SKM-1 treated with dmso at 0.1 percent for 144 hours (cell line): ENCODE results near the gene CYP26C1.

Source experiments
- DNase-seq: peaks from one replicate; lab custom pipeline; 2025; ENCODE audit not compliant: unreplicated experiment; lab: John Stamatoyannopoulos, UW

Gene CYP26C1, protein sequence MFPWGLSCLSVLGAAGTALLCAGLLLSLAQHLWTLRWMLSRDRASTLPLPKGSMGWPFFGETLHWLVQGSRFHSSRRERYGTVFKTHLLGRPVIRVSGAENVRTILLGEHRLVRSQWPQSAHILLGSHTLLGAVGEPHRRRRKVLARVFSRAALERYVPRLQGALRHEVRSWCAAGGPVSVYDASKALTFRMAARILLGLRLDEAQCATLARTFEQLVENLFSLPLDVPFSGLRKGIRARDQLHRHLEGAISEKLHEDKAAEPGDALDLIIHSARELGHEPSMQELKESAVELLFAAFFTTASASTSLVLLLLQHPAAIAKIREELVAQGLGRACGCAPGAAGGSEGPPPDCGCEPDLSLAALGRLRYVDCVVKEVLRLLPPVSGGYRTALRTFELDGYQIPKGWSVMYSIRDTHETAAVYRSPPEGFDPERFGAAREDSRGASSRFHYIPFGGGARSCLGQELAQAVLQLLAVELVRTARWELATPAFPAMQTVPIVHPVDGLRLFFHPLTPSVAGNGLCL

DNA sequence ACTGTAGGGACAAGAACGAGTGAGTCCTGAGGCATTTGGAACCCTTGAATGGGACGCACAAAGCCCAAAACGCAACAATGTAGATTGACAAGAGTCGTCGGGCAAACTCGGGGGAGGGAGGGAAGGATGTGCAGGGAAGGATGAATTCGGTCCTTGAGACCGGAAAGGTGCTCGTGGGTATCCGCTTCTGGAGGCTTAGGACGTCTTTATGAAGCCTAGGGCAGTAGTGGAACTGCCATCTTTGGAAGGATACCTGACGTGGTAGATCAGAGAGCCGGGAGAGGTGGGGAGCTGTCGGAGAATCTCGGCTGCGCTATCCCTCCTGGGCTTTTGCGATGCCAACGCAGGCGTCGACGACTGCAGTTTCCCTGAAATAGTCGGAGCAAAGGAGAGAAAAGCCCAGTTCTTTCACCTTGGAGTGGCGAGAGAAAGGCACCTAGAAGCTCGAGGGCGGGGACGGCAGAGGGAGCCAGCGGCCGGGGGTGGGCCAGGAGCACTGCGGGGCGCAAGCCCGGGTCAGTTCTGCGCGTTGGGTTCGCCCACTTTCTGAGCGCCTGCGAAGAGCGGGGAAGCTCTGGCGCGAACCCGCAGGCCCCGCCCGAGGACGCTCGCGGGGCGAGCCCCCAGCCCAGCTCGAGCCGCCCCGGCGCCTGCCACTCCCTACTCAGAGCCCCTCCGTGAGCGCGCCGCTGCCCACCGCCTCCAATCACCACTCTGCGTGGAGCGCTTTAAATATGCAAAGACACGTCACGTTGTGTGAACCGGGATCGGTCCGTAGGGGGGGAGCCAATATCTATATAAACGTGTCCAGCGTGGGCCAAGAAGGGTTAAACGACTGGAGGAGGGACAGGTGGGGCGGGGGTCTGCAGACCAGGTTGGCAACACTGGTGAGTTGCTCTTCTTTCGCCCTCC lies at the start of gene CYP26C1:
Gene CYP26C1 (plus strand): TSS at position 824 of the 912 bp plus-strand sequence. CDS start 466 bp downstream, outside the sequence.
- no peak for DNase-seq

DNA sequence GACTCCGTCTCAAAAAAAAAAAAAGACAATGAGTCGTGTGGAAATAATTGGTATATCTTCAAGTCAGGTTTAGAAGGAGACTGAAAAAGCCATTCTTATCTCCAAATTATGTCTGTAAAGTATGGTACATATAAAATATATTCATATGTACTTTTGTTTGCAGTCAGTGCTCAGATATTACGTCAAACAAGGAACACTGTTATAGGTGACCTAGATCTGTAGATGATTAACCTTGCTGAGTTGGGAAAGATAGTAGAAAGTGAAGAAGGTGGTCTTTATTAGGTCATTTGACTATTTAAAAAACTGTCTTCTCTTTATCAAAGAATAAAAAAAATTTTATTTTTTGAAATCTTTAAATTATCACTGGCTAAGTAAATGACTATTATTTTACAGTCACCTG lies 44.9 kb upstream of the CYP26C1 start:
- no peak for DNase-seq

DNA sequence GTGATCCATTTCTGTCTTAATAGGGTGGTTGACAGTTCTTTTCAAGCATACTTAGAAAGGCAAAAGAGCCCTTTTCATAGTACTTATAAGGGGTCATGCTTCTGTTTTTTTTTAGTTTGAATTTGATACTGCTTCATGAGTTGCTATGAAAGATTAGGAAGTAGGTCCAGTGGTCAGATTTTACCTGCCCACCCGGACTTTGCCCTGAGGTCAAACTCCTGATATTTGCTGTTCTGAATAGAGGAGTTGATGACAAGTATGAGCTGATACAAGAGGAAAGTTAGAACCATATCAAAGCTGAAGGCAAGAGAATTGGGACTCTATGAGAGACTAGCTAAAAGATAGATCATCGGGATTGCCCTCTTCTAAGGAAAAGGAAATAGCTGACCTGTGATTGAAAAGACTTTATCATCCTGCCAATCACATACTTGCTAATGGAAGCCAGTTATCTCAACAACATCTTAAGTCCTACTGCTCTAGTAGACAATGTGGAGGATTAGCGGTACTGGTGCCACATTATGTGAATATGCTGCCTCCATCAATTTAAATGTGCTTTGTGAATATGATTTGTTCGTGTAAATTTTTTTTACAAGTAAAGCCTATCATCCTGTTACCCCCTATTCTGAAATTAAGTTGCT lies 37.5 kb upstream of the CYP26C1 start:
- DNase-seq = no peak

DNA sequence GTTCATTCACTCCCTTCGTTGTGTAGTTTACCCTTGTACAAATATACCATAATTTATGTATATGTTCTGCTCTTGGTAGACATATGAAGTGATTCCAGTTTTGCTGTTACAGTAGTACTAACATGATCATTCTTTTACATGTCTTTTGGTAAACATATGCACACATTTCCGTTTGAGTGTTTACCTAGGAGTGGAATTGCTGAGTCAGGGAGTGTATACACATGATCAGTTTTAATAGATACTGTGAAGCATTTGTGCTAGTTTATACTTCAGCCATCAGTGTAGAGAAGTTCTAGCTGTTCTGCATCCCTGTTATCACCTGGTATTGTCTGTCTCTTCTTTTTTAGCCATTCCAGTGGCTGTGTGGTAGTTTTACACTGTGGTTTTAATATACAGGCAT lies 34.5 kb upstream of the CYP26C1 start:
- no peak for DNase-seq

DNA sequence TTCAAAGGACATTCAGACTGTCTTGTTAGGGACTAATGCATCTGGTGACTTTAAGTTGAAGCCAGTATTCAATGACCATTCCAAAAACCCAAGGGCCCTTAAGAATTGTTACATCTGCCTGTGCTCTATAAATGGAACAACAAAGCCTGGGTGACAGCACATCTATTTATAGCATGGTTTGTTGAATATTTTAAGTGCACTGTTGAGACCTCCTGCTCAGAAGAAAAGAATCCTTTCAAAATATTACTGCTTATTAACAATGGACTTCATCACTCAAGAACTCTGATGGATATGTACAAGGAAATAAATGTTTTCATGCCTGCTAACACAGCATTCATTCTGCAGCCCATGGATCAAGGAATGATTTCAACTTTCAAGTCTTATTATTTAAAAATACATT lies 33.1 kb upstream of the CYP26C1 start:
- DNase-seq = no peak

DNA sequence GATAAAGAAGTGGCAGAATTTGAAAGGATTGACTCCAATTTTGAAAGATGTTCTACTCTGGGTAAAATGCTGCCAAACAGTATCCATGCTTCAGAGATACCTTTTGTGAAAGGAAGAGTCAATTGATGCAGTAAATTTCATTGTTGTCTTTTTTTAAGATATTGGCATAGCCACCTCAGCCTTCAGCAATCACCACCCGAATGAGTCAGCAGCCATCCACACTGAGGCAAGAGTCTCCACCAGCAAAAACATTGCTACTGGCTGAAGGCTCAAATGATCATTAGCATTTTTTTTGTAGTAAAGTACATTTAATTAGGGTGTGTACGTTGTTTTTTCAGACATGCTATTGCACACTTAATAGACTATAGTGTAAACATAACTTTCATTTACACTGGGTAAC lies 31.7 kb upstream of the CYP26C1 start:
- no peak for DNase-seq

DNA sequence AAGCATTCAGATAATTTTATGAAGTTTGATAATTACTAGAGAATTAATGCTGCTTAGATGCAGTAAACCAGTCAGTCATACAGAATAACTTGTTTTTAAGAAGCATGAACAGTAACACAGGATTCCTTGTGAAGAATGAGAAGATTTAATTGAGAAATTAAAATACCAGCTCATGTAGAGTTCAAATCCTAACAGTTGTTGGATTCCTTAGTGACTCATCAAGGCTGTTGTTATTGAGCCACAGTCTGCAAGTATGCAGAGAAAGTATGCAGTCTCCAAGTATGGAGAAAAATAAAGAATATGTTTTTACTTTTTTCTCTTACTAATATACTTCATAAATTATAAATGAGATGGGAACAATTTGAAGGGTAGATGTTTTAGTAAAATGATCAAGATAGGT lies 30.2 kb upstream of the CYP26C1 start:
- no peak for DNase-seq

DNA sequence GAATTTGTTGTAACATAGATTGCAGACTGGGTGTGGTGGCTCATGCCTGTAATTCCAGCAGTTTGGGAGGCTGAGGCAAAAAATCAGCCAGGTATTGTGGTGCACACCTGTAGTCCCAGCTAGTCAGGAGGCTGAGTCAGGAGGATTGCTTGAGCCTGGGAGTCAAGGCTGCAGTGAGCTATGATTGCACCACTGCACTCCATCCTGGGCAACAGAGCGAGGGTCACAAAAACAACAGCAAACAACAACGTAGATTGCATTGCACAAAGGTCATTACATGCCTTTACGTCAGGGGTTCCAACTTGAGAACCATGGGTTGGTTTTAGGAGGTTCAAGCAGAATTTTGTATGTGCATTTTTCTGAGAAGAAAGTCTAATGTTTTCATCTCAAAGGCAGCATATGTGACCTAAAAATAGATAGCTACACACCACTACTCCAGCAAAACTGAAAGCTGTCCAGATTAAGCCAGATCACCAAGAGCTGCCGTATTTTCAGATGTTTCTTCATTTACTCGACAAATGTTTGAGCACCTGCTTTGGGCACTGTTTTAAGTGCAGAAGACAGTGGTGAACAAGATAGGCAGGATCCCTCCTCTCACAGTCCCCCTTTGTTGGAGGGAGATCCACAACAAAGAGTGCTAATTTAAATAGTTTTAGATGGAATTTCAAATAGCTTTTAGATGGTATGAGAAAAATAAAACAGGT lies 28.3 kb upstream of the CYP26C1 start:
- no peak for DNase-seq

DNA sequence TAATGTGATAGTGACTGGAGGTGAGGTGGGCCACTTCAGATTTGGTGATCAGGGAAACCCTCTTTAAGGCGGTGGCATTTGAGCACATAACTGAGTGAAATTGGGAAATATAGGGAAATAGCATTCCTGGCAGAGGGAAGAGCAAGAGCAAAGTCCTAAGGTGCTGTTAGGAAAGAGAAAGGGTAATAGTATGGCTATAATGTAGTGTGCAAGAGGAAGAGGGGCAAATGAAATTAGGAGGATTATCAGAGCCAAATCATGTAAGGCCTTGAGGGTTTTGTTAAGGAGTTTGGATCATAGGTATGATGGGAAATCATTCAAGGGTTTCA lies 27.8 kb upstream of the CYP26C1 start:
- DNase-seq = no peak

DNA sequence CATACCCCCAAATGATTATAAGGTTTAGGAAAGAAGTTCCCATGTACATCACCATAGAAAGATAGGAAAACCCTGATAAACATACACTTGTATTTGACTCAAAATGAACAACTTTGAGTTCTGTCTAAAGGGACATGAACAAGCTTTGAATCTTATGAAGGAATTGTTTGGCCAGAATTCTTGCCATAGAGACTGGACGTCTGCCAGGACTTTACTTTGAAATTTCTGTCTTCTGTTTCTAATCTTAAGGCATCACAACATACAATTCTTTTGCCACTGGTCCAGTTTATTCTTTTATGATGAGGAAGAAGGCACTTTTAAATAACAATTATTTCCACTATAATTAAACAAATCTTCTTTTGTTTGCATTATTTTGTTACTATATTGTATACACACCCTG lies 26.2 kb upstream of the CYP26C1 start:
- no peak for DNase-seq

DNA sequence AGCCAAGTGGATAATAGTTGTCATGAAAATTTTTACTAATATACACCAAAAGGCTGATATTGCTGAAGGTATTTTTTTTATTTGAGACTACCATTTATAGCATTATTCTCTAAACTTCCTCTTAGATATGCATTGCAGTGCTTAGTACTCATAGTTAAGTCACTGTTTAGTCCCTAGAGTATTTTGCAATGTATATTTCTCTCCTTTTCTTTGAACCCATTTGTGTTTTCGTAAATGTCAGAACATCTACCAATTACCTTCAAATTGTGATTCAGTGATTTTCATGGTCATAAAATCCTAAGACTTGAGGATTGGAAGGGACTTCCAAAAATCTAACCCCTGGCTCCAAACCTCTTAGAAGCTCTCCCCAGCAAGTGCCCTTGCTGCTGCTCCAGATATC lies 21.5 kb upstream of the CYP26C1 start:
- DNase-seq = no peak

DNA sequence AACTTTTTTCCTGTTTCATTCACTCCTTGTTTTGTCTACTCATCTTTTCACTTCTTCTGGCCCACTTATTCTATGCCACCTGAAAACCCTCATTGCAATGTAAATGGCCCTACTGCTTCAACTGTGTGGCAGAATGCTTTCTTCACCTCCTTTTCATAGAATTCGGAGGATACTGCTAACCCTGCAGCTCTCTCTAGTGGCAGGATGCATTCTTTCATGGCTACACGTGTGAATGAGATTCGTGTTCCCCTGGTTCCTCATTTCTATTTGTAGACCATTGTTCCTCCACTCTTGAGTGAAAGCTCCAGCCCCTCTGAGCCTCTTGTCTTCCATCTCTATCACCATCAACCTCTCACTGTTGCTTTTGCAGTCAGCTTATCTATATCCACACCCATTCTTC lies 20.9 kb upstream of the CYP26C1 start:
- DNase-seq = peak; percentile 47

DNA sequence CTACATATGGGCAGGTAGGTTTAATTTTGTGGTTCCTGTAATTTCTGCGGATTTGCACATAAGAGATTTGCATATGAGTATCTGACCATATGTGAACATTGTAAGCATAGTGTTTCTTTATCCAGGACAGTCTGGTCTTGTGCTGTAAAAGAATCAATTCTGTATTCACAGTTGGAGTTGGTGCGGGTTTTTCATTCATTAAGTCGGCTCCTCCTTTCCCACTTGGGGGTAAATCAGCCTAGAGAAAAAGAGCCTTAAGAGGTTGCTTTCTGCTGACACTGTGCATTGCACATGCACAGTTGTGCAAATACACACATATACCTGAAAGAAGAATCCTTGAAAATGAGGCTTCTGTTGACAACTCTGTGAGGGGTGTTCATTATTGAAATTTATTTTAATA lies 6.1 kb upstream of the CYP26C1 start:
- DNase-seq = no peak

DNA sequence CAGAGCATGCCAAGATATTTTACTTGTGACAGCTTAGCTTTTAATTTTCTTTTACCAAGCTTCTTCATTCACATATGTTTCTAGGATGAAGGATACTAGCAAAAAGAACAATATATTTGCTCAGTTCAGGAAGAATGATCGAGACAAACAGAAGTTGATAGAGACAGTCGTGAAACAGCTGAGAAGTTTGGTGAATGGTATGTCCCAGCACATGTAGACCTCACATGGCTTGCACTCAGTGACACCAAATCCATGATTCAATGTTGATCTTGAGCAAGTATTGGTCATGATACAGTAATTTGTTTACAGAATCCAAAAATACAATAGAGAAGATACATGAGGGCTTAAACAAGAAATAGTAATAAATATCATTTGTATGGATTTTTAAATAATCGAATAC lies 2.5 kb upstream of the CYP26C1 start:
- no peak for DNase-seq

DNA sequence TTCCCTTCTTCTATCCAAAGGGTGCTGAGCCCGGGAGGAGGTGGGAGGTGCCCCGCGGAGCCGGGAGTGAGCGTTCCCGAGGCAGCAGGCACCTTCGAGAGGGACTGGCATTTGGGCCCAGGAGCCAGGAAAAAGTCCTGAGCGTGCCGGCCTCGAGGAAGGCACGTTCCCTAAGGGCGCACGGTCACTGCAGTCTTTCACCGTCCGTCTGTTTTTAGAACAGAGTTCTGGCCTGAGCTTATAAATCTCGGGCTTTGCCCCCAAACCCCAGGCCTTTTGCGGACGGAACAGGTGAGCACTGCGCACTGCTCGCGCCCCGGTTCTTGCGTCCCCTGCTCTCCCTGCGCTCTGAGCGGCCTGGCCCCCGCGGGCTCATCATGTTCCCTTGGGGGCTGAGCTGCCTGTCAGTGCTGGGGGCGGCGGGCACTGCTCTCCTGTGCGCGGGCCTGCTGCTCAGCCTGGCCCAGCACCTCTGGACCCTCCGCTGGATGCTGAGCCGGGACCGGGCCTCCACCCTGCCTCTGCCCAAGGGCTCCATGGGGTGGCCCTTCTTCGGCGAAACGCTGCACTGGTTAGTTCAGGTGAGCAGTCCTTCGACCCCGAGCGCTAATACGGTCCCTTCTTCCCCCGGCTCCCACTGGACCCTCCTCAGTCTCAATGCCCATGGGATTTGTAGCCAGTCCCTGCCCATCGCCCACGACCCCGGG lies 442 bp downstream of the CYP26C1 start:
- DNase-seq = no peak

DNA sequence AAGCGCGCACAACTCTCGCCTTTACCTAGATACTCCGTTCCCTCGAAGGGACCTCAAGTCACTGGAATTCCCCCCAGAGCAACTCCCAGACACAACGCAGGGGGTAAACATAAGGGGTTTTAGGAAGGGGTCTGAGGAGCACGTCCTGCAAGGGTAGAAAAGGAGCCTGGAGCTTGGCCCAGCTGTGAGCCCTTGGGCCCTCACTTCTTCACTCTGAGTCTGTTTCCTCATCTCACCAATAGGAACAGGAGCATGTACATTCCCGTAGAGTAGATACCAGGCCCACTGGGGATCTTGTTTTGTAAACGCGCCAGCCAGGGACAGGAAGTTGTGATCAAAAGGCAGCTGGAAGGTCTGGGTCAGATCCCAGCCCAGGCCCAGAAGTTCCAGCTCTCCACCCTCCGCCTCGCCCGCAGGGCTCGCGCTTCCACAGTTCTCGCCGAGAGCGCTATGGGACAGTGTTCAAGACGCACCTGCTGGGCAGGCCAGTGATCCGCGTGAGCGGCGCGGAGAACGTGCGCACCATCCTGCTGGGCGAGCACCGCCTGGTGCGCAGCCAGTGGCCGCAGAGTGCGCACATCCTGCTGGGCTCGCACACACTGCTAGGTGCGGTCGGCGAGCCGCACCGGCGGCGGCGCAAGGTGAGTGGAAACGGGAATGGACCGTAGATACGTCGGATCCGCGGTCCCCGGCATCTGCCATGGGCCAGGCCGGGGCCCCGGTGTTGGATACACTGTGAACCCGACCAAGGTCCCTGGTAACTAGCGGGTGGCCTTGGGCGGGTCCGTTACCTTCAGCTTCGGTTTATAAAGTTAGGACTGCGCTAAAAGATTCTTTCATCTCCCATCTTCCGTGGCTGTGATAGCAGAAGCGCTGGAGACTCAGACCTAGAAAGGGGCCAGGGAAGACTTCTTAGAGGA lies 1.3 kb downstream of the CYP26C1 start:
- DNase-seq = no peak

DNA sequence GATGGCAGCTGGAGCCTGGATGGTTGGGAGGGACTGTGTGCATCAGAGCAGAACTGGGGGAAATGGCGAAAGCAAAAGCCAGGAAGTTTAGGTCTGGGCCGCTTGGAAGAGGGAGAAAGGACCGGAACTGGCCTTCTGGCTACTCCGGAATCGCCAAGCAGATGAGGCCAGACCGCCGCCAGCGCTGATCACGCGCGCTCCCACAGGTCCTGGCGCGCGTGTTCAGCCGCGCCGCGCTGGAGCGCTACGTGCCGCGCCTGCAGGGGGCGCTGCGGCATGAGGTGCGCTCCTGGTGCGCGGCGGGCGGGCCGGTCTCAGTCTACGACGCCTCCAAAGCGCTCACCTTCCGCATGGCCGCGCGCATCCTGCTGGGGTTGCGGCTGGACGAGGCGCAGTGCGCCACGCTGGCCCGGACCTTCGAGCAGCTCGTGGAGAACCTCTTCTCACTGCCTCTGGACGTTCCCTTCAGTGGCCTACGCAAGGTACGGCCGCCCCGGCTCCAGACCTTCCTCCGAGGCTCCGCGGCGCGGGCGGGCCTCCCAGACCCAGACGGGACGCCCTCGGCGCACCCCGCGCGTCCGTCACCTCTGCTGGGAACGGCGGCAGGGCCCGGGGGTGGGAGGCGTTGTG lies 2.0 kb downstream of the CYP26C1 start:
- no peak for DNase-seq

DNA sequence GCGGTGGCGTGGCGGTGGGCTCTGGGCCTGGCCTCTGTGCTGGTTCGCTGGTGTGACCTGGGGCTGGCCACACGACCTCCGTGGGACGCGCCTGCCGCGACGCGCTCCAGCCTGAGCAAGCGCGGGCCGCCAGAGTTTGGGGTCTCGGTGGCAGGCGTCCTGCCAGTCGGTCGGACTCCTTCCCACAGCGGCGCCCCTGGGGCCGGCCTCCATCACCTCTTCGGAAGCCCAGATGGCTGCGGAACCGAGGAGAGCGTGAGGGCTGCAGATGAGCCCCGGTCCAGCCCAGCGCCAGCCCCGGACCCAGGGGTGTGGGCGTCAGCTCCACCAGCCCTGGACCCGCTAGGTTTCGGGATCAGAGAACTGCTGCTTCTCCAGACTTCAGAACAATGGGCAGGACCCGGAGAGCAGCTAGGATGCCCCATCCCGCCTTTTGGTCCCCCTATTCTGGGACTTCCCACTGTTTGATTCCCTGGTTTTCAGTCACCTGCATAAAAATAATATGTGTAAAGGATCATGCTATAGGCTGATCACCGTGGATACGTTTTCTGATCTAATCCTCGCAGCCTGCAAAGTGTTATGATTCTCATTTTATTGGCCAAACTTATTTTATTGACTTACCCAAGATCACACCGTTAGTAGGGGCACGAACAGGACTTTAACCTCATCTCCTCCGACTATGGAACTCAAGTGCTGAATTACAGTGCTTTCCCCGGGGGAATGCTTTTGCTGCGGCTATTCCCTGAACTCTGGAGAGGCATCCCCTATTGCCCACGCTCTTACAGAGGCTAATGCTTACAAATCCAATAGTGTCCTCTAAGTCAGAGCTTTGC lies 2.8 kb downstream of the CYP26C1 start:
- DNase-seq = no peak
